HCT116 (cell line): ENCODE measurements around the gene FRMD4A. TPM values are rescaled to one million over a fixed set of nuclear protein-coding genes. Genes with fewer than 3 reads are reported as not detected.

Experiments used
- ATAC-seq: fragments of 200-7000 bp; cut with Tn5 transposase; 2 replicates; pipeline ENCODE4 v1.9.1; 2020; ENCODE audit warnings: mild to moderate bottlenecking, moderate library complexity
- BruUV-seq: library from RNA; stranded (reverse); fragments of 400-500 nt; replicated peaks from 2 replicates; lab custom pipeline; 2021; lab: Mats Ljungman, UMichigan
- CTCF ChIA-PET: fragments of 300-600 bp; sonication (Branson Sonifier 250); formaldehyde crosslinking; loops from one replicate; lab custom pipeline; 2021; ENCODE audit warnings: antibody characterized with exemption; lab: Charles Lee
- POLR2A ChIA-PET: fragments of 300-600, 350-600 bp; sonication (Branson Sonifier 250); formaldehyde crosslinking; loops from one replicate; lab custom pipeline; 2021; ENCODE audit warnings: antibody characterized with exemption; lab: Charles Lee
- RAD21 ChIA-PET, 2 experiments: fragments of 300-600 bp; sonication (Branson Sonifier 250); formaldehyde crosslinking; loops; one replicate each; lab custom pipeline; 2023; ENCODE audit warnings: low total read pairs in 2 of 2; ENCODE audit not compliant: uncharacterized antibody in 2 of 2, unreplicated experiment in 2 of 2, low non-redundant PET in 1 of 2; lab: Charles Lee
- DNase-seq: peaks from one replicate; pipeline ENCODE4 v3.0.0-alpha.2; 2010; ENCODE audit warnings: low read depth, low spot score
- H2AFZ ChIP-seq: fragments of 200-600 bp; shearing (Covaris generic), sonication (generic); 2 replicates; pipeline ENCODE4 v1.6.1; 2017; ENCODE audit warnings: low read depth, mixed run types, mixed read lengths, antibody characterized with exemption, low read length; ENCODE audit not compliant: poor library complexity, severe bottlenecking
- H3K27ac ChIP-seq: 2 replicates; pipeline ENCODE4 v1.5.1; 2012; ENCODE audit warnings: low read depth, low read length
- H3K27me3 ChIP-seq: fragments of 200-600 bp; sonication (generic); 2 replicates; pipeline ENCODE4 v1.6.1; 2016; ENCODE audit warnings: mixed run types, low read length, mixed read lengths; ENCODE audit not compliant: insufficient read depth
- H3K36me3 ChIP-seq, 2 experiments: fragments of 200-500 bp in 1 of 2; fragments of 200-600 bp in 1 of 2; sonication (Bioruptor generic) in 1 of 2; sonication (generic) in 1 of 2; 2 replicates each; pipeline versions ENCODE4 v1.5.1 to v1.6.1; 2014 to 2016; ENCODE audit warnings: low read length in 2 of 2, inconsistent platforms in 1 of 2, mixed read lengths in 1 of 2, mixed run types in 1 of 2; ENCODE audit not compliant: insufficient read depth in 2 of 2, control insufficient read depth in 1 of 2
- H3K4me1 ChIP-seq, 2 experiments: fragments of 200-600 bp in 1 of 2; sonication (generic) in 1 of 2; 2 replicates each; pipeline versions ENCODE4 v1.5.1 to v1.6.1; 2012 to 2017; ENCODE audit warnings: low read length in 2 of 2, inconsistent platforms in 1 of 2, mild to moderate bottlenecking in 1 of 2, mixed read lengths in 1 of 2, mixed run types in 1 of 2, moderate library complexity in 1 of 2; ENCODE audit not compliant: insufficient read depth in 2 of 2, control insufficient read depth in 1 of 2
- H3K4me2 ChIP-seq: fragments of 200-600 bp; sonication (generic); 2 replicates; pipeline ENCODE4 v1.6.1; 2017; ENCODE audit warnings: mixed run types, low read length, mixed read lengths
- H3K4me3 ChIP-seq, 2 experiments: fragments of 200-600 bp in 1 of 2; sonication (generic) in 1 of 2; replicated peaks in 1 of 2; 2 replicates each; pipeline ENCODE4 v1.5.1; 2011 to 2016; ENCODE audit warnings: low read length in 2 of 2, control low read depth in 1 of 2, low read depth in 1 of 2, mild to moderate bottlenecking in 1 of 2, mixed read lengths in 1 of 2, mixed run types in 1 of 2
- H3K79me2 ChIP-seq: fragments of 200-600 bp; sonication (generic); 2 replicates; pipeline ENCODE4 v1.6.1; 2017; ENCODE audit warnings: mild to moderate bottlenecking, mixed run types, low read length, moderate library complexity, mixed read lengths; ENCODE audit not compliant: insufficient read depth
- H3K9ac ChIP-seq: fragments of 200-600 bp; sonication (generic); 2 replicates; pipeline ENCODE4 v1.6.1; 2016; ENCODE audit warnings: low read length, mixed read lengths
- H3K9me2 ChIP-seq: fragments of 200-600 bp; sonication (generic), shearing (Covaris generic); 2 replicates; pipeline ENCODE4 v1.6.1; 2017; ENCODE audit warnings: mixed run types, mild to moderate bottlenecking, moderate library complexity; ENCODE audit not compliant: insufficient read depth
- H3K9me3 ChIP-seq, 2 experiments: fragments of 200-500 bp in 1 of 2; fragments of 200-600 bp in 1 of 2; sonication (Bioruptor generic) in 1 of 2; sonication (generic) in 1 of 2; 2 replicates each; pipeline ENCODE4 v1.6.1; 2014 to 2017; ENCODE audit warnings: low read length in 2 of 2, mixed read lengths in 2 of 2, inconsistent platforms in 1 of 2, low read depth in 1 of 2, mild to moderate bottlenecking in 1 of 2, mixed run types in 1 of 2, moderate library complexity in 1 of 2; ENCODE audit not compliant: control insufficient read depth in 1 of 2, insufficient read depth in 1 of 2
- H4K20me1 ChIP-seq: fragments of 200-600 bp; sonication (generic), shearing (Covaris generic); 2 replicates; pipeline ENCODE4 v1.6.1; 2017; ENCODE audit warnings: mixed run types, mild to moderate bottlenecking, moderate library complexity; ENCODE audit not compliant: insufficient read depth
- CBX3 ChIP-seq: IDR thresholded peaks from 2 replicates; pipeline ENCODE4 v1.6.1; 2012; ENCODE audit warnings: low read depth
- EGR1 ChIP-seq: IDR thresholded peaks from 2 replicates; pipeline ENCODE4 v1.6.1; 2012; ENCODE audit warnings: low read depth
- EZH2phosphoT487 ChIP-seq: fragments of 200-600 bp; IDR thresholded peaks from 2 replicates; pipeline ENCODE4 v1.6.1; 2018; ENCODE audit warnings: antibody characterized with exemption, borderline replicate concordance
- FOSL1 ChIP-seq: IDR thresholded peaks from 2 replicates; pipeline ENCODE4 v1.6.1; 2012; ENCODE audit warnings: low read depth
- POLR2A ChIP-seq: IDR thresholded peaks from 2 replicates; pipeline ENCODE4 v1.7.0; 2011; ENCODE audit warnings: borderline replicate concordance; ENCODE audit not compliant: insufficient read depth, insufficient read length; ENCODE audit errors: extremely low read depth
- POLR2AphosphoS5 ChIP-seq: IDR thresholded peaks from 2 replicates; pipeline ENCODE4 v1.6.1; 2011; ENCODE audit warnings: mild to moderate bottlenecking, low read depth, low read length, moderate library complexity
- SIN3A ChIP-seq: IDR thresholded peaks from 2 replicates; pipeline ENCODE4 v1.6.1; 2012; ENCODE audit warnings: low read depth
- TCF7L2 ChIP-seq: IDR thresholded peaks from 2 replicates; pipeline ENCODE4 v1.7.0; 2011; ENCODE audit warnings: borderline replicate concordance, inconsistent platforms; ENCODE audit not compliant: insufficient read depth, insufficient read length; ENCODE audit errors: extremely low read depth
- YY1 ChIP-seq: IDR thresholded peaks from 2 replicates; pipeline ENCODE4 v1.6.1; 2011; ENCODE audit warnings: low read length, low read depth, moderate library complexity, mild to moderate bottlenecking; ENCODE audit not compliant: insufficient replicate concordance; ENCODE audit errors: extremely low read depth
- ZFX ChIP-seq: fragments of 450-650 bp; IDR thresholded peaks from 2 replicates; pipeline ENCODE4 v1.6.1; 2017
- intact Hi-C: fragments of 100-400 bp; cut with micrococcal nuclease; formaldehyde crosslinking; loops from 2 replicates; pipeline ENCODE4 v1.10.0; 2022
- total RNA-seq: library from RNA; stranded (reverse); gene quantifications from one replicate; pipeline ENCODE4 v1.2.1, GENCODE V29; 2021; ENCODE audit not compliant: unreplicated experiment
- TF ChIP-seq, protein P1 (sequence below): IDR thresholded peaks from 2 replicates; pipeline ENCODE4 v1.6.1; 2012
- TF ChIP-seq, protein P2 (sequence below): IDR thresholded peaks from 2 replicates; pipeline ENCODE4 v1.6.1; 2012; ENCODE audit warnings: low read depth
- TF ChIP-seq, protein P3 (sequence below), 3 experiments: fragments of 200-600 bp in 1 of 3; sonication (generic) in 1 of 3; IDR thresholded peaks in 2 of 3; conservative IDR thresholded peaks in 1 of 3; 2 replicates each; pipeline ENCODE4 v1.5.1; 2012 to 2017; ENCODE audit warnings: low read depth in 2 of 3, low read length in 2 of 3, antibody characterized with exemption in 1 of 3, borderline replicate concordance in 1 of 3, control low read depth in 1 of 3, mild to moderate bottlenecking in 1 of 3, mixed read lengths in 1 of 3, mixed run types in 1 of 3, moderate library complexity in 1 of 3; ENCODE audit not compliant: insufficient read depth in 1 of 3

FRMD4A gene
- total RNA-seq, 1 experiment from 2014 or later, result 0.20 TPM

DNA sequence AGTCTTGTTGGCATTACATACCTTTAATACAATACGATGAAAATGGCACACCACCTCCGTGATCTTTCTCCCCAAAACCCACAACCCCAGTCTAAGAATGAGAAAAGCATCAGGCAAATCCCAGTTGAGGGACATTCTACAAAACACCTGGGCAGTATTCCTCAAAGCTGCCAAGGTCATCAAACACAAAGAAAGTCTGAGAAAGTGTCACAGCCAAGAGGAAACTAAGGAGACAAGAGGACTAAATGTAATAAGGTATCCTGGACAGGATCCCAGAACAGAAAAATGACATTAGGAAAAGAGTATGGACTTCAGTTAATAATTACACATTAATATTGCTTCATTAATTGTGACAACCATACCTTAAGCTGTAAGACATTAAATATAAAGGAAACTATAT, 14.5 kb upstream of the FRMD4A start:
- ChIA-PET CTCF (no interaction called here), RAD21 (no interaction called here), POLR2A (interaction anchor here (0.6 kb wide), 1 partner anchor 49 kb away, joined by 6 read pairs; no protein-coding TSS in a partner anchor)

More for the DNA sequence above, 14.5 kb upstream of the FRMD4A start:
- no peak overlapping the region for H3K4me3 ChIP-seq
- TF ChIP-seq, protein P1, sequence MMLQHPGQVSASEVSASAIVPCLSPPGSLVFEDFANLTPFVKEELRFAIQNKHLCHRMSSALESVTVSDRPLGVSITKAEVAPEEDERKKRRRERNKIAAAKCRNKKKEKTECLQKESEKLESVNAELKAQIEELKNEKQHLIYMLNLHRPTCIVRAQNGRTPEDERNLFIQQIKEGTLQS, result no peak
- no peak for TF ChIP-seq EGR1
- no peak for TF ChIP-seq SIN3A
- TF ChIP-seq FOSL1, result no peak
- no peak for TF ChIP-seq EZH2phosphoT487
- TF ChIP-seq CBX3, result no peak
- TF ChIP-seq, protein P2, sequence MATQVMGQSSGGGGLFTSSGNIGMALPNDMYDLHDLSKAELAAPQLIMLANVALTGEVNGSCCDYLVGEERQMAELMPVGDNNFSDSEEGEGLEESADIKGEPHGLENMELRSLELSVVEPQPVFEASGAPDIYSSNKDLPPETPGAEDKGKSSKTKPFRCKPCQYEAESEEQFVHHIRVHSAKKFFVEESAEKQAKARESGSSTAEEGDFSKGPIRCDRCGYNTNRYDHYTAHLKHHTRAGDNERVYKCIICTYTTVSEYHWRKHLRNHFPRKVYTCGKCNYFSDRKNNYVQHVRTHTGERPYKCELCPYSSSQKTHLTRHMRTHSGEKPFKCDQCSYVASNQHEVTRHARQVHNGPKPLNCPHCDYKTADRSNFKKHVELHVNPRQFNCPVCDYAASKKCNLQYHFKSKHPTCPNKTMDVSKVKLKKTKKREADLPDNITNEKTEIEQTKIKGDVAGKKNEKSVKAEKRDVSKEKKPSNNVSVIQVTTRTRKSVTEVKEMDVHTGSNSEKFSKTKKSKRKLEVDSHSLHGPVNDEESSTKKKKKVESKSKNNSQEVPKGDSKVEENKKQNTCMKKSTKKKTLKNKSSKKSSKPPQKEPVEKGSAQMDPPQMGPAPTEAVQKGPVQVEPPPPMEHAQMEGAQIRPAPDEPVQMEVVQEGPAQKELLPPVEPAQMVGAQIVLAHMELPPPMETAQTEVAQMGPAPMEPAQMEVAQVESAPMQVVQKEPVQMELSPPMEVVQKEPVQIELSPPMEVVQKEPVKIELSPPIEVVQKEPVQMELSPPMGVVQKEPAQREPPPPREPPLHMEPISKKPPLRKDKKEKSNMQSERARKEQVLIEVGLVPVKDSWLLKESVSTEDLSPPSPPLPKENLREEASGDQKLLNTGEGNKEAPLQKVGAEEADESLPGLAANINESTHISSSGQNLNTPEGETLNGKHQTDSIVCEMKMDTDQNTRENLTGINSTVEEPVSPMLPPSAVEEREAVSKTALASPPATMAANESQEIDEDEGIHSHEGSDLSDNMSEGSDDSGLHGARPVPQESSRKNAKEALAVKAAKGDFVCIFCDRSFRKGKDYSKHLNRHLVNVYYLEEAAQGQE, result no peak
- TF ChIP-seq, protein P3, sequence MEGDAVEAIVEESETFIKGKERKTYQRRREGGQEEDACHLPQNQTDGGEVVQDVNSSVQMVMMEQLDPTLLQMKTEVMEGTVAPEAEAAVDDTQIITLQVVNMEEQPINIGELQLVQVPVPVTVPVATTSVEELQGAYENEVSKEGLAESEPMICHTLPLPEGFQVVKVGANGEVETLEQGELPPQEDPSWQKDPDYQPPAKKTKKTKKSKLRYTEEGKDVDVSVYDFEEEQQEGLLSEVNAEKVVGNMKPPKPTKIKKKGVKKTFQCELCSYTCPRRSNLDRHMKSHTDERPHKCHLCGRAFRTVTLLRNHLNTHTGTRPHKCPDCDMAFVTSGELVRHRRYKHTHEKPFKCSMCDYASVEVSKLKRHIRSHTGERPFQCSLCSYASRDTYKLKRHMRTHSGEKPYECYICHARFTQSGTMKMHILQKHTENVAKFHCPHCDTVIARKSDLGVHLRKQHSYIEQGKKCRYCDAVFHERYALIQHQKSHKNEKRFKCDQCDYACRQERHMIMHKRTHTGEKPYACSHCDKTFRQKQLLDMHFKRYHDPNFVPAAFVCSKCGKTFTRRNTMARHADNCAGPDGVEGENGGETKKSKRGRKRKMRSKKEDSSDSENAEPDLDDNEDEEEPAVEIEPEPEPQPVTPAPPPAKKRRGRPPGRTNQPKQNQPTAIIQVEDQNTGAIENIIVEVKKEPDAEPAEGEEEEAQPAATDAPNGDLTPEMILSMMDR (IDR thresholded peaks at IDR 0.05 in 2 of 3, conservative IDR thresholded peaks at IDR 0.05 in 1 of 3; ENCODE audit: borderline replicate concordance in 1 of 3, insufficient read depth in 1 of 3, low read depth in 2 of 3, low read length in 2 of 3), result no peak
- TF ChIP-seq ZFX, result no peak
- no peak for TF ChIP-seq POLR2AphosphoS5
- TF ChIP-seq TCF7L2, result no peak
- no peak for TF ChIP-seq POLR2A
- TF ChIP-seq YY1, result no peak
- no peaks in the 10 kb centered on the region for H3K36me3 ChIP-seq
- H3K4me1 ChIP-seq, result no peaks in the 10 kb centered on the region
- no peaks in the 10 kb centered on the region for H3K9me3 ChIP-seq
- no TSS peak for BruUV-seq
- H3K4me2 ChIP-seq, result no peak overlapping the region
- H3K9me2 ChIP-seq, result no peaks in the 10 kb centered on the region
- H3K79me2 ChIP-seq, result no peaks in the 10 kb centered on the region
- H3K9ac ChIP-seq, result no peak overlapping the region
- H2AFZ ChIP-seq, result no peak overlapping the region
- H3K27me3 ChIP-seq, result peaks cover 79% of the 10 kb centered on the region
- intact Hi-C loops, result no loop called here
- no peak overlapping the region for H3K27ac ChIP-seq
- no peaks in the 10 kb centered on the region for H4K20me1 ChIP-seq
- no peak for ATAC-seq
- DNase-seq, result no peak
